GM18507 (cell line): Measurements from ENCODE around the gene HYLS1.
"Not testable (repeated sequence)": the region's sequence is repeated elsewhere in the genome, so short reads cannot be mapped to it uniquely, and the experiment has no call there.

Source experiments
- DNase-seq: peaks from one replicate; pipeline ENCODE4 v3.0.0; 2011; ENCODE audit warnings: low read depth; ENCODE audit not compliant: insufficient read length; ENCODE audit errors: extremely low spot score
- FAIRE-seq: peaks from 2 replicates; lab custom pipeline; 2011; peaks lifted over from hg19 to GRCh38; lab: Jason Lieb, UNC

HYLS1 gene

GRCh38 chr11:125902277-125902926, 14.9 kb downstream of the HYLS1 start:
- no peak for FAIRE-seq
- no peak for DNase-seq

- FAIRE-seq (peak; percentile 97), DNase-seq (peak; percentile 77)
Observed at GRCh38 chr11:125902927-125903710, 15.7 kb downstream of the HYLS1 start, which contains the start of gene PUS3. Gene PUS3, minus strand, starts transcription at chr11:125903206. Its CDS starts 6,922 bp downstream, at chr11:125896284.

GRCh38 chr11:125903711-125904659, 16.5 kb downstream of the HYLS1 start, which contains the start of gene DDX25:
Gene DDX25, plus strand, starts transcription at chr11:125904508. Its CDS starts 10 bp downstream, at chr11:125904518.
- DNase-seq: no peak
- no peak for FAIRE-seq

GRCh38 chr11:125904678-125905077, 17.2 kb downstream of the HYLS1 start:
- FAIRE-seq: no peak

GRCh38 chr11:125910226-125910849, 22.9 kb downstream of the HYLS1 start:
- no peak for DNase-seq
- no peak for FAIRE-seq

More at GRCh38 chr11:125904678-125905077, 17.2 kb downstream of the HYLS1 start:
- no peak for DNase-seq

- DNase-seq, FAIRE-seq: not testable (repeated sequence)
Observed at GRCh38 chr11:125914601-125915000, 27.1 kb downstream of the HYLS1 start.

GRCh38 chr11:125916683-125917347, 29.3 kb downstream of the HYLS1 start:
- DNase-seq (no peak), FAIRE-seq (no peak)

- no peak for DNase-seq
- no peak for FAIRE-seq
Observed at GRCh38 chr11:125918140-125918840, 30.8 kb downstream of the HYLS1 start.

GRCh38 chr11:125921042-125921441, 33.6 kb downstream of the HYLS1 start:
- DNase-seq: no peak

GRCh38 chr11:125922156-125922555, 34.7 kb downstream of the HYLS1 start:
- FAIRE-seq (no peak), DNase-seq (no peak)

More at GRCh38 chr11:125921042-125921441, 33.6 kb downstream of the HYLS1 start:
- FAIRE-seq: no peak

- FAIRE-seq (peak; percentile 83), DNase-seq (peak; percentile 54)
Observed at GRCh38 chr11:125923012-125923579, 35.6 kb downstream of the HYLS1 start.

GRCh38 chr11:125923633-125924032, 36.2 kb downstream of the HYLS1 start:
- FAIRE-seq (no peak), DNase-seq (no peak)

- FAIRE-seq: no peak
- no peak for DNase-seq
Observed at GRCh38 chr11:125924384-125925007, 37.0 kb downstream of the HYLS1 start.

- no peak for FAIRE-seq
- DNase-seq: no peak
Observed at GRCh38 chr11:125925247-125925740, 37.8 kb downstream of the HYLS1 start.

GRCh38 chr11:125925804-125926203, 38.3 kb downstream of the HYLS1 start:
- DNase-seq: no peak
- no peak for FAIRE-seq

GRCh38 chr11:125926682-125927081, 39.2 kb downstream of the HYLS1 start:
- FAIRE-seq: no peak
- DNase-seq: no peak

GRCh38 chr11:125929445-125930075, 42.1 kb downstream of the HYLS1 start:
- FAIRE-seq (no peak), DNase-seq (no peak)
